GM12878 (cell line): ENCODE data around the gene NAA60. TPM values are rescaled to one million over a fixed set of nuclear protein-coding genes. Genes with fewer than 3 reads are reported as not detected.

ENCODE experiments used
- ATAC-seq: fragments of 200-7000 bp; cut with Tn5 transposase; 3 replicates; pipeline ENCODE4 v1.9.1; 2020; ENCODE audit warnings: mild to moderate bottlenecking, moderate library complexity
- BruUV-seq: library from RNA; stranded (reverse); fragments of 400-500 nt; replicated peaks from 2 replicates; lab custom pipeline; 2021; lab: Mats Ljungman, UMichigan
- CTCF ChIA-PET: fragments of 300-600 bp; sonication (Branson Sonifier 250); formaldehyde crosslinking; extraction: SDS; loops from one replicate; lab custom pipeline; 2021; ENCODE audit warnings: inconsistent platforms; lab: Yijun Ruan, JAX
- POLR2A ChIA-PET: fragments of 350-600 bp; formaldehyde crosslinking; extraction: SDS; loops from one replicate; lab custom pipeline; 2021; ENCODE audit warnings: inconsistent platforms; lab: Charles Lee
- RAD21 ChIA-PET: fragments of 300-600 bp; sonication (Branson Sonifier 250); formaldehyde crosslinking; loops from one replicate; lab custom pipeline; 2023; ENCODE audit warnings: antibody characterized with exemption; ENCODE audit not compliant: unreplicated experiment; lab: Charles Lee
- SMC1A ChIA-PET: fragments of 300-600 bp; sonication (Branson Sonifier 250); formaldehyde crosslinking; loops from one replicate; lab custom pipeline; 2023; ENCODE audit not compliant: unreplicated experiment, uncharacterized antibody; lab: Charles Lee
- DNase-seq: peaks from one replicate; pipeline ENCODE4 v3.0.0-alpha.2; 2011; ENCODE audit warnings: low read depth, low spot score
- FAIRE-seq: peaks from 3 replicates; lab custom pipeline; 2011; peaks lifted over from hg19 to GRCh38; lab: Jason Lieb, UNC
- H2AFZ ChIP-seq: 2 replicates; pipeline ENCODE4 v1.6.0; 2011; ENCODE audit warnings: low read depth, low read length, control low read depth; ENCODE audit not compliant: control insufficient read depth
- H3K27ac ChIP-seq: 2 replicates; pipeline ENCODE4 v1.5.1; 2011; ENCODE audit warnings: control low read depth; ENCODE audit not compliant: control insufficient read depth, insufficient read depth
- H3K27me3 ChIP-seq, 2 experiments: replicated peaks in 1 of 2; 2 replicates each; pipeline versions ENCODE4 v1.6.0 to v1.6.1; 2011; ENCODE audit warnings: low read length in 1 of 2; ENCODE audit not compliant: control insufficient read depth in 2 of 2, insufficient read depth in 2 of 2
- H3K36me3 ChIP-seq, 2 experiments: 2 replicates each; pipeline ENCODE4 v1.5.1; 2011; ENCODE audit warnings: low read length in 1 of 2; ENCODE audit not compliant: control insufficient read depth in 2 of 2, insufficient read depth in 2 of 2
- H3K4me1 ChIP-seq: 2 replicates; pipeline ENCODE4 v1.6.1; 2011; ENCODE audit warnings: mild to moderate bottlenecking, low read length, moderate library complexity, mixed read lengths; ENCODE audit not compliant: control insufficient read depth, insufficient read depth
- H3K4me2 ChIP-seq: 2 replicates; pipeline ENCODE4 v1.6.0; 2011; ENCODE audit warnings: control low read depth; ENCODE audit not compliant: control insufficient read depth, insufficient read depth
- H3K4me3 ChIP-seq: fragments of 200-600 bp; sonication (generic); 2 replicates; pipeline ENCODE4 v1.5.1; 2016
- H3K79me2 ChIP-seq: 2 replicates; pipeline ENCODE4 v1.6.0; 2011; ENCODE audit warnings: low read length; ENCODE audit not compliant: control insufficient read depth, insufficient read depth
- H3K9ac ChIP-seq: 2 replicates; pipeline ENCODE4 v1.8.0; 2011; ENCODE audit warnings: low read length, control low read depth, mixed read lengths; ENCODE audit not compliant: control insufficient read depth, insufficient read depth
- H3K9me3 ChIP-seq: replicated peaks from 3 replicates; pipeline ENCODE4 v1.5.1; 2011; ENCODE audit warnings: mild to moderate bottlenecking, low read length; ENCODE audit not compliant: control insufficient read depth, insufficient read depth
- H4K20me1 ChIP-seq: 2 replicates; pipeline ENCODE4 v1.6.0; 2011; ENCODE audit not compliant: control insufficient read depth, insufficient read depth
- BCL11A ChIP-seq: IDR thresholded peaks from 2 replicates; pipeline ENCODE4 v1.6.1; 2011; ENCODE audit warnings: low read depth, low read length
- BHLHE40 ChIP-seq, 2 experiments: fragments of 450-650 bp in 1 of 2; IDR thresholded peaks; 2 replicates each; pipeline ENCODE4 v1.6.1; 2011 to 2017; ENCODE audit warnings: low read depth in 2 of 2, borderline replicate concordance in 1 of 2, improper control_type of control experiment in 1 of 2, low read length in 1 of 2, mild to moderate bottlenecking in 1 of 2
- BRCA1 ChIP-seq: IDR thresholded peaks from 2 replicates; pipeline ENCODE4 v1.6.1; 2011; ENCODE audit warnings: low read depth, low read length, improper control_type of control experiment
- CBFB ChIP-seq: IDR thresholded peaks from 2 replicates; pipeline ENCODE4 v1.6.1; 2016; ENCODE audit warnings: antibody characterized with exemption, low read depth
- CEBPB ChIP-seq, 2 experiments: fragments of 150-350 bp in 1 of 2; IDR thresholded peaks; 2 replicates each; pipeline ENCODE4 v1.6.1; 2012 to 2014; ENCODE audit warnings: low read depth in 2 of 2, low read length in 2 of 2, borderline replicate concordance in 1 of 2, inconsistent platforms in 1 of 2
- EGR1 ChIP-seq, 2 experiments: IDR thresholded peaks; 1 replicate in 1 of 2; 2 replicates in 1 of 2; pipeline ENCODE4 v1.6.1; 2011 to 2012; ENCODE audit warnings: low read depth in 2 of 2, low read length in 2 of 2, borderline replicate concordance in 1 of 2, mild to moderate bottlenecking in 1 of 2, moderate library complexity in 1 of 2
- EP300 ChIP-seq, 2 experiments: fragments of 150-350 bp in 1 of 2; IDR thresholded peaks; 2 replicates each; pipeline ENCODE4 v1.6.1; 2011 to 2012; ENCODE audit warnings: low read depth in 2 of 2, low read length in 2 of 2, borderline replicate concordance in 1 of 2, improper control_type of control experiment in 1 of 2, inconsistent platforms in 1 of 2; ENCODE audit not compliant: control insufficient read depth in 1 of 2
- ESRRA ChIP-seq: IDR thresholded peaks from 2 replicates; pipeline ENCODE4 v1.6.1; 2012; ENCODE audit warnings: mild to moderate bottlenecking, low read length, improper control_type of control experiment
- IKZF2 ChIP-seq, 2 experiments: fragments of 450-650 bp; IDR thresholded peaks; 2 replicates each; pipeline ENCODE4 v1.6.1; 2017; ENCODE audit warnings: mild to moderate bottlenecking in 2 of 2, moderate library complexity in 2 of 2
- NR2C1 ChIP-seq: fragments of 450-650 bp; IDR thresholded peaks from 2 replicates; pipeline ENCODE4 v1.6.1; 2017; ENCODE audit warnings: antibody characterized with exemption, mild to moderate bottlenecking, moderate library complexity
- RFX5 ChIP-seq: IDR thresholded peaks from 2 replicates; pipeline ENCODE4 v1.6.1; 2011; ENCODE audit warnings: low read depth, low read length, improper control_type of control experiment
- SMAD5 ChIP-seq: IDR thresholded peaks from 2 replicates; pipeline ENCODE4 v1.6.1; 2016; ENCODE audit warnings: antibody characterized with exemption, low read depth
- ZNF217 ChIP-seq: fragments of 450-650 bp; IDR thresholded peaks from 2 replicates; pipeline ENCODE4 v1.6.1; 2017; ENCODE audit warnings: antibody characterized with exemption, mild to moderate bottlenecking
- WGBS: methylation state at CpG from one replicate; pipeline ENCODE4 v1.1.6; 2016; ENCODE audit warnings: low lambda C conversion rate; ENCODE audit not compliant: insufficient replicate concordance, insufficient coverage; ENCODE audit errors: missing lambda C conversion rate; 5-methylcytosine and 5-hydroxymethylcytosine counted together
- in situ Hi-C: fragments of 300-500 bp; cut with MboI; formaldehyde crosslinking; loops from 9 replicates; pipeline ENCODE4 v1.14.3; 2018; ENCODE audit warnings: mixed read lengths
- intact Hi-C: fragments of 100-400 bp; cut with micrococcal nuclease; formaldehyde crosslinking; loops from one replicate; pipeline ENCODE4 v1.14.2; 2022; ENCODE audit not compliant: unreplicated experiment
- polyA plus RNA-seq, 11 experiments: library from polyadenylated mRNA; depleted of rRNA in 4 of 11; unstranded in 6 of 11; stranded (reverse) in 5 of 11; fragments of >200 nt; fragmentation: Nextera tagmentation in 4 of 11; fragmentation: Illumina TruSeq in 1 of 11; extraction: Ambion mirVana in 4 of 11; extraction: Trizol in 1 of 11; gene quantifications; 1 replicate in 1 of 11; 2 replicates in 10 of 11; pipeline versions ENCODE4 v1.2.1 to v1.2.3, GENCODE V29; 2011 to 2016; ENCODE audit warnings: inconsistent platforms in 2 of 11, missing spikeins in 2 of 11, low read depth in 1 of 11
- total RNA-seq, 4 experiments: library from RNA; depleted of rRNA in 3 of 4; stranded (reverse); fragments of >200 nt in 3 of 4; fragmentation: Illumina TruSeq in 1 of 4; extraction: Trizol in 1 of 4; gene quantifications; 2 replicates each; pipeline versions ENCODE4 v1.2.1 to v1.2.3, GENCODE V29; 2013 to 2021
- TF ChIP-seq, protein P1 (sequence below): fragments of 450-650 bp; IDR thresholded peaks from 2 replicates; pipeline ENCODE4 v1.6.1; 2018; ENCODE audit warnings: borderline replicate concordance, mild to moderate bottlenecking; ENCODE audit not compliant: partially characterized antibody
- TF ChIP-seq, protein P2 (sequence below): fragments of 150-350 bp; IDR thresholded peaks from 2 replicates; pipeline ENCODE4 v1.6.1; 2014; ENCODE audit warnings: mild to moderate bottlenecking, low read depth, low read length
- TF ChIP-seq, protein P3 (sequence below): fragments of 450-650 bp; IDR thresholded peaks from 2 replicates; pipeline ENCODE4 v1.6.1; 2017; ENCODE audit warnings: mild to moderate bottlenecking, moderate library complexity

The NAA60 gene
- total and polyA plus RNA-seq, 10 of the 15 experiments (the other 5 are each of a cell fraction or from before 2014, with no cell fraction given), result 6.2 to 43.1 (median 34.6) TPM

DNA sequence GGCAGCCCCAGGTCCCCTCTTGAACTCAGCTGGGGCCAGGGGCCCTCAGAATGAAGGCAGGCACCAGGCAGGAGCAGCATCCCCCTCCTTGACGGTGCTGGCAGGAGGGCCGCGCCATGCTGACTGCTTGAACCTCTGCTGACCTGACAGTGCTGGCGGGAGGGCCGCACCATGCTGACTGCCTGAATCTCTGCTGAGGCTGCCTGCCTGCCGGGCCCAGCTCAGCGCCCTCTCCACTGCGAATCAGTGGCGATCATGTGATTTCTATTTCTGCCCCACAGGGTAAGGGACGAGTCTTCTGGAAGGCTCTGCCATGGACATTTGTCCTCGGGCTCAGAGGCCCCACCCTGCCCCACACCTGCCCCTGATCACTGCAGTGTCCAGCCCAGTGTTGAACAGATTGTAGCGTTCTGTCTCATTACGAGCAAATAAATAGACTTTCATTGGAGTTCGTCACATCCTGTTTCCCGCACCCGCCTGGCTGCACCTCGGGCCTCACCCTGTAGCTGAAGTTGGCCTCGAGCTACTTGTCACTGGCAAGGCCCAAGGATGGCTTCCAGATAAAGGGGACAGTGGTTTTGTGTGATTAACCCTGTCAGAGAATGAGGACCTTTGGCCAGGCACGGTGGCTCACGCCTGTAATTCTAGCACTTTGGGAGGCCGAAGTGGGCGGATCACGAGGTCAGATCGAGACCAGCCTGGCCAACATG is 43.2 kb downstream of the NAA60 start:
- FAIRE-seq (no peak), ATAC-seq (no peak), DNase-seq (no peak)
- Histone ChIP-seq H4K20me1 (no peaks in the 10 kb centered on the region), H3K4me2 (no peak overlapping the region), H3K9ac (no peak overlapping the region), H2AFZ (no peak overlapping the region), H3K4me1 (no peaks in the 10 kb centered on the region), H3K9me3 (no peaks in the 10 kb centered on the region), H3K36me3 (peaks cover 0 to 37% of the 10 kb centered on the region in 2 experiments; a peak in 3 of 4 replicates), H3K4me3 (no peak overlapping the region), H3K27me3 (no peaks in the 10 kb centered on the region), H3K79me2 (no peaks in the 10 kb centered on the region), H3K27ac (no peak overlapping the region)
- ChIA-PET SMC1A (no interaction called here), POLR2A (no interaction called here), CTCF (no interaction called here), RAD21 (no interaction called here)
- in situ Hi-C loops (no loop called here), intact Hi-C loops (no loop called here)
- 96% methylated on average over 24 of the region's 24 CpGs for WGBS
- BruUV-seq, result no TSS peak
- TF ChIP-seq BRCA1 (no peak), SMAD5 (no peak), RFX5 (no peak), NR2C1 (no peak), BCL11A (no peak), EP300 (IDR thresholded peaks at IDR 0.05; ENCODE audit: borderline replicate concordance in 1 of 2, control insufficient read depth in 1 of 2, low read depth in 2 of 2, low read length in 2 of 2) (no peak), BHLHE40 (IDR thresholded peaks at IDR 0.05; ENCODE audit: borderline replicate concordance in 1 of 2, low read depth in 2 of 2, low read length in 1 of 2) (no peak), CBFB (no peak), CEBPB (IDR thresholded peaks at IDR 0.05; ENCODE audit: borderline replicate concordance in 1 of 2, low read depth in 2 of 2, low read length in 2 of 2) (no peak), IKZF2 (IDR thresholded peaks at IDR 0.05) (no peak), ZNF217 (no peak), ESRRA (no peak), EGR1 (IDR thresholded peaks at IDR 0.05; ENCODE audit: borderline replicate concordance in 1 of 2, low read depth in 2 of 2, low read length in 2 of 2) (no peak)
- TF ChIP-seq, protein P1, sequence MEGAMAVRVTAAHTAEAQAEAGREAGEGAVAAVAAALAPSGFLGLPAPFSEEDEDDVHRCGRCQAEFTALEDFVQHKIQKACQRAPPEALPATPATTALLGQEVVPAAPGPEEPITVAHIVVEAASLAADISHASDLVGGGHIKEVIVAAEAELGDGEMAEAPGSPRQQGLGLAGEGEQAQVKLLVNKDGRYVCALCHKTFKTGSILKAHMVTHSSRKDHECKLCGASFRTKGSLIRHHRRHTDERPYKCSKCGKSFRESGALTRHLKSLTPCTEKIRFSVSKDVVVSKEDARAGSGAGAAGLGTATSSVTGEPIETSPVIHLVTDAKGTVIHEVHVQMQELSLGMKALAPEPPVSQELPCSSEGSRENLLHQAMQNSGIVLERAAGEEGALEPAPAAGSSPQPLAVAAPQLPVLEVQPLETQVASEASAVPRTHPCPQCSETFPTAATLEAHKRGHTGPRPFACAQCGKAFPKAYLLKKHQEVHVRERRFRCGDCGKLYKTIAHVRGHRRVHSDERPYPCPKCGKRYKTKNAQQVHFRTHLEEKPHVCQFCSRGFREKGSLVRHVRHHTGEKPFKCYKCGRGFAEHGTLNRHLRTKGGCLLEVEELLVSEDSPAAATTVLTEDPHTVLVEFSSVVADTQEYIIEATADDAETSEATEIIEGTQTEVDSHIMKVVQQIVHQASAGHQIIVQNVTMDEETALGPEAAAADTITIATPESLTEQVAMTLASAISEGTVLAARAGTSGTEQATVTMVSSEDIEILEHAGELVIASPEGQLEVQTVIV, result no peak
- TF ChIP-seq, protein P2, sequence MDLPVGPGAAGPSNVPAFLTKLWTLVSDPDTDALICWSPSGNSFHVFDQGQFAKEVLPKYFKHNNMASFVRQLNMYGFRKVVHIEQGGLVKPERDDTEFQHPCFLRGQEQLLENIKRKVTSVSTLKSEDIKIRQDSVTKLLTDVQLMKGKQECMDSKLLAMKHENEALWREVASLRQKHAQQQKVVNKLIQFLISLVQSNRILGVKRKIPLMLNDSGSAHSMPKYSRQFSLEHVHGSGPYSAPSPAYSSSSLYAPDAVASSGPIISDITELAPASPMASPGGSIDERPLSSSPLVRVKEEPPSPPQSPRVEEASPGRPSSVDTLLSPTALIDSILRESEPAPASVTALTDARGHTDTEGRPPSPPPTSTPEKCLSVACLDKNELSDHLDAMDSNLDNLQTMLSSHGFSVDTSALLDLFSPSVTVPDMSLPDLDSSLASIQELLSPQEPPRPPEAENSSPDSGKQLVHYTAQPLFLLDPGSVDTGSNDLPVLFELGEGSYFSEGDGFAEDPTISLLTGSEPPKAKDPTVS, result no peak
- TF ChIP-seq, protein P3, sequence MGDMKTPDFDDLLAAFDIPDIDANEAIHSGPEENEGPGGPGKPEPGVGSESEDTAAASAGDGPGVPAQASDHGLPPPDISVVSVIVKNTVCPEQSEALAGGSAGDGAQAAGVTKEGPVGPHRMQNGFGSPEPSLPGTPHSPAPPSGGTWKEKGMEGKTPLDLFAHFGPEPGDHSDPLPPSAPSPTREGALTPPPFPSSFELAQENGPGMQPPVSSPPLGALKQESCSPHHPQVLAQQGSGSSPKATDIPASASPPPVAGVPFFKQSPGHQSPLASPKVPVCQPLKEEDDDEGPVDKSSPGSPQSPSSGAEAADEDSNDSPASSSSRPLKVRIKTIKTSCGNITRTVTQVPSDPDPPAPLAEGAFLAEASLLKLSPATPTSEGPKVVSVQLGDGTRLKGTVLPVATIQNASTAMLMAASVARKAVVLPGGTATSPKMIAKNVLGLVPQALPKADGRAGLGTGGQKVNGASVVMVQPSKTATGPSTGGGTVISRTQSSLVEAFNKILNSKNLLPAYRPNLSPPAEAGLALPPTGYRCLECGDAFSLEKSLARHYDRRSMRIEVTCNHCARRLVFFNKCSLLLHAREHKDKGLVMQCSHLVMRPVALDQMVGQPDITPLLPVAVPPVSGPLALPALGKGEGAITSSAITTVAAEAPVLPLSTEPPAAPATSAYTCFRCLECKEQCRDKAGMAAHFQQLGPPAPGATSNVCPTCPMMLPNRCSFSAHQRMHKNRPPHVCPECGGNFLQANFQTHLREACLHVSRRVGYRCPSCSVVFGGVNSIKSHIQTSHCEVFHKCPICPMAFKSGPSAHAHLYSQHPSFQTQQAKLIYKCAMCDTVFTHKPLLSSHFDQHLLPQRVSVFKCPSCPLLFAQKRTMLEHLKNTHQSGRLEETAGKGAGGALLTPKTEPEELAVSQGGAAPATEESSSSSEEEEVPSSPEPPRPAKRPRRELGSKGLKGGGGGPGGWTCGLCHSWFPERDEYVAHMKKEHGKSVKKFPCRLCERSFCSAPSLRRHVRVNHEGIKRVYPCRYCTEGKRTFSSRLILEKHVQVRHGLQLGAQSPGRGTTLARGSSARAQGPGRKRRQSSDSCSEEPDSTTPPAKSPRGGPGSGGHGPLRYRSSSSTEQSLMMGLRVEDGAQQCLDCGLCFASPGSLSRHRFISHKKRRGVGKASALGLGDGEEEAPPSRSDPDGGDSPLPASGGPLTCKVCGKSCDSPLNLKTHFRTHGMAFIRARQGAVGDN, result no peak
